Measurements from ENCODE around the gene AHNAK2. TPM values are rescaled to one million over a fixed set of nuclear protein-coding genes. Genes with fewer than 3 reads are reported as not detected.

Gene AHNAK2
- polyA plus RNA-seq, 4 donors, result 1.4 to 2.0 (median 1.8) TPM

DNA sequence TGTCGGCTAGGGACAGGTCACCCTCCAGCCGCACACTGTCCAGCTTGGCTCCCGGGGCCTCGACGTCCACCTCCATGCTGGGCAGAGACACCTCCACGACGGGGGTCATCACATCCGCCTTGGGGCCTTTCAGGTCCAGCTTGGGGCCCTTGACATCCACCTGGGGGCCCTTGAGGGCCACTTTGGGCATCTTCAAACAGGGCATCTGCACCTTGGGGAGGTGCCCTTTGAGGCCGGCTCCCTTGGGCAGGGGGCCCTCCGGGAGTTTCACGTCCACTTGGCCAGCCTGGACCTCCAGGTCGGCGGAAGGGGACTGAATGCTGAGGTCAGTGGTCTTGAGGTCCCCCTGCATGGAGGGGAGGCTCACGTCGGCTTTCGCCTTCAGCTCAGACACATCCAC lies 35.6 kb downstream of the AHNAK2 start:
- no peak for DNase-seq (ENCODE audit: low read depth in 4 of 4, low spot score in 2 of 4)

- no peak for DNase-seq (ENCODE audit: low read depth in 4 of 4, low spot score in 2 of 4)
Observed at GRCh38 chr14:104941508-104942365, 36.4 kb downstream of the AHNAK2 start.

DNA sequence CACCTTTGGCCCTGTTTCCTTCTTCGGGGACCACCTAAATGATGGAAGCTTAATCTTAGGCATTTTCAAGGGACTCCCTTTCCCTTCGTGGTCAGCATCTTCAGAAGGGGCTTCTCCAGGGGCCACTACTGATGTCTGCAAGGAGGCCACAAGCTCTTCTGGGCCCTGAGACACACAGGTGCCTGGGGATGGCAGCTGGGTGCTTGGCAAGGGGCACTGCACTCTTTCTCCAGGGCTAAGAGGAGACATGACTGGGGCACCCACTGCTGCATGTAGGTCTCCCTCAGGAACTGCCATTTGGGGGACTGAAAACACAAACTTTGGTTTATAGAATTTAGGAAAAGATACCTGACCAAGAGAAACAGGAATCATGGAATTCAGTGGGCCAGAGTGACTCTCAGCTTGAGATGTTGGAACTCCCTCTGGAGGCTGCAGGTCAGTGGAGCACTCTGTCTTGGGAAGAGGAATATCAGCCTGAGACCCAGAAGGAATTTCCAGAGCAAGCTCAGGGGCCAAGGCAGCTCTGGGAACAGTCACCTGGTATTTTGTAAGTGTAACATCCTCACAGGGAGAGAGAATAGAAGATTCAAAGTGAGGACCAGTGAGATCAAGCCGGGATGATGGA lies 37.5 kb downstream of the AHNAK2 start:
- DNase-seq (ENCODE audit: low read depth in 4 of 4, low spot score in 2 of 4), result no peak

- DNase-seq (ENCODE audit: low read depth in 4 of 4, low spot score in 2 of 4), result no peak
Observed at GRCh38 chr14:104939666-104940410, 38.3 kb downstream of the AHNAK2 start.

DNA sequence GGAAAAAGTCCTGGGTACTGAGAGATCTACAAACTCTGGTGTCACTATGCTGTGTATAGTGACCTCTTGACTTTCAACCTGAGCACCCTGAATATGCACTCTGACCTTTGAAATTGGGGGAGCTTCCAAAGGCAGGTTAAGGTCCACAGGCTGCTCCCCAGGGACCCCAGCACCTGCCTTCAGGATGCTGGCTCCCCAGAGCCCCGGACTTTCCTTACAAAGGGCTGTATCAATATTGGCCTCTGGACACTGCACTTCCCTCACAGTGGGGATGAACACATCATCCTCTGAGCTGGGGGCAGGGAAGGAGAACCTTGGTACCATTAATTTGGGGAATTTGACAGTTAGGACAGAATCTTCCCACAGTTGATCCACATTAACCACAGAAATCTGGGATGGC lies 39.2 kb downstream of the AHNAK2 start:
- DNase-seq (ENCODE audit: low read depth in 4 of 4, low spot score in 2 of 4), result no peak

- no peak for DNase-seq (ENCODE audit: low read depth in 4 of 4, low spot score in 2 of 4)
Observed at GRCh38 chr14:104938436-104938835, 39.7 kb downstream of the AHNAK2 start.

DNA sequence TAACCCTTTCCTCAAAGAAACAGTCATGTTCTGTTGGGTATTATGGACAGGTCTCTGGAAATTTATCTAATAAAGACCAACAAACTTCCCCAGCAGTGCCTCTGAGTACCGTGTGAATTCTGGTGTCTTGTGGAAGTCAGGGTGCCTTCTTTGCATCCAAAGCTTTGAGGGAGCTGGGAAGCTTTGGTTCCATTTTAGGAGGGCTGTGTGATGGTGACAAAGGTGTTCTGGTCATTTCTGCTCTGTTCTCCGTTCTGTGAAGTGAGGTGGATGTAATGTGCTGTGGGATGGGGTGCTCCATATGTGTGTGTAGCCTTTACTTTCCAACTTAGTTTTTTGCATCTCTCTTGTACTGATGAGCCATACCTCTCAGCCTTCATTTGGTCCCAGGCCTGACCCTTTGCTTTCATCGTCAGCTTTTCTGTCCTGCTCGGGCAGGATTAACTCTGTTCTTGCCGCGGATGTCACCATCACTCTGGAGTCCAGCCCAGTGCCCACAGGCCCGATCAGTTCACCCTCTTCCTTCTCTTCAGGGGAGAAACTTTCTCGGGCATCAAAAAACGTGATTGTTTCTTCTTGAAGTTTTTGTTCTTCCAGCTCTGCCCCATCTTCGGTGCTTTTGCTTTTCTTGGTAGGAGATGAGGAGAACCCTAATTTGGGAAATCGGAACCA lies 40.3 kb downstream of the AHNAK2 start:
- DNase-seq (ENCODE audit: low read depth in 4 of 4, low spot score in 2 of 4), result no peak

- no peak for DNase-seq (ENCODE audit: low read depth in 4 of 4, low spot score in 2 of 4)
Observed at GRCh38 chr14:104937161-104937560, 41.0 kb downstream of the AHNAK2 start.

GRCh38 chr14:104936361-104937155 lies 41.6 kb downstream of the AHNAK2 start:
- DNase-seq (ENCODE audit: low read depth in 4 of 4, low spot score in 2 of 4), result no peak

DNA sequence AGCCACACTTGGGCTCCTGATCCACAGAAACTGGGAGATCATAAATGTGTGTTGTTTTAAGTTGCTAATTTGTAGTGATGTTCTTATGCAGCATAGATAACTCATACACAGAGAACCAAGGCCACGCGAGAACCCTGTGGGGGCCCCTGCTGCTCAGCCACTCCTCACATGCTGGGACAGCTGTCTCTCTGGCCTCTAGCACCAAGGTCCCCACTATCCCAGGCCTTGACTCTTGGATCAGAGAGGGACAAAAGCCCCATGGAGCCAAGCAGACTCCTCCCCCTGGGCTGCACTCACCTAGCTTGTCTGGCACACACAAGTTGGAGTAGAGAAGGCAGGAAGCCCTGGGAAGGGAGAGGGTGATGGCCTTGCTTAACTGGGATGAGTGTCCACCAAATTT lies 42.2 kb downstream of the AHNAK2 start:
- DNase-seq (ENCODE audit: low read depth in 4 of 4, low spot score in 2 of 4), result no peak

- DNase-seq (ENCODE audit: low read depth in 4 of 4, low spot score in 2 of 4), result no peak
Observed at GRCh38 chr14:104935026-104935650, 43.0 kb downstream of the AHNAK2 start.

DNA sequence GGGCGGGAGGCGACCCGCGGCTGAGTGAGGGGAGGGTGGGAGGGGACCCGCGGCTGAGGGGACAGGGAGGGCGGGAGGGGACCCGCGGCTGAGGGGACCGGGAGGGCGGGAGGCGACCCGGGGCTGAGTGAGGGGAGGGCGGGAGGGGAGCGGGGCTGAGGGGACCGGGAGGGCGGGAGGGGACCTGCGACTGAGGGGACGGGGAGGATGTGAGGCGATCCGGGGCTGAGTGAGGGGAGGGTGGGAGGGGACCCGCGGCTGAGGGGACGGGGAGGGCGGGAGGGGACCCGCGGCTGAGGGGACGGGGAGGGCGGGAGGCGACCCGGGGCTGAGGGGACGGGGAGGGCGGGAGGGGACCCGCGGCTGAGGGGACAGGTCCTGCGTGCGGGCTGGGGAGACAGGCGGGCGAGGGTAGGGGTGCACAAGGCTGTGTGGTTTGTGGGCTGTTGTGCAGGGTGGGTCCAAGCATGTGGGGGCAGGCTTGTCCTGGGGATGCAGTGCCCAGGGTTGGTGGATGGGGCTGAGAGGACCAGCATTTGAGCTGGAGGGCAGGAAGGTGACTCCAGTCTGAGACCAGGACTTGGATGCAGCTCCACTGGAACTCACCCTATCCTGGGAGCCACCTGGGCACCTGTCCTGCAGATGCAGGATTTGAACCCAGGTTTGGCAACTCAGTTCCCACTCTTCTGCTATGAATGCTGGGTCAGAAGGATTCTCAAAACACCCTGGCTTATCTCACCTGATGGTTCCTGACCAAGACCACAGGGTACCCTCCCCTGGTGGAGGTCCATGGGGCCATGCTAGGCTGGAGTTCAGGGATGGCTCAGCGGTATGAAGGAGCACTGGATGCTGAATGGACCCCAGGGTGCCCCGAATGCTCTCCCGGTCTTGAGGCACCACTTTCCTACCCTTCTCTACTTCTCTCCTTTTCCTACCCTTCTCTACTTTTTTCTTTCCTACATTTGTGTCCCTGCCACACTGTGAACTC lies 44.1 kb downstream of the AHNAK2 start:
- DNase-seq (ENCODE audit: low read depth in 4 of 4, low spot score in 2 of 4), result no peak

GRCh38 chr14:104932676-104933631 lies 45.2 kb downstream of the AHNAK2 start:
- peak; percentile 41 to 78 (median 62) for DNase-seq (ENCODE audit: low read depth in 4 of 4, low spot score in 2 of 4)

DNA sequence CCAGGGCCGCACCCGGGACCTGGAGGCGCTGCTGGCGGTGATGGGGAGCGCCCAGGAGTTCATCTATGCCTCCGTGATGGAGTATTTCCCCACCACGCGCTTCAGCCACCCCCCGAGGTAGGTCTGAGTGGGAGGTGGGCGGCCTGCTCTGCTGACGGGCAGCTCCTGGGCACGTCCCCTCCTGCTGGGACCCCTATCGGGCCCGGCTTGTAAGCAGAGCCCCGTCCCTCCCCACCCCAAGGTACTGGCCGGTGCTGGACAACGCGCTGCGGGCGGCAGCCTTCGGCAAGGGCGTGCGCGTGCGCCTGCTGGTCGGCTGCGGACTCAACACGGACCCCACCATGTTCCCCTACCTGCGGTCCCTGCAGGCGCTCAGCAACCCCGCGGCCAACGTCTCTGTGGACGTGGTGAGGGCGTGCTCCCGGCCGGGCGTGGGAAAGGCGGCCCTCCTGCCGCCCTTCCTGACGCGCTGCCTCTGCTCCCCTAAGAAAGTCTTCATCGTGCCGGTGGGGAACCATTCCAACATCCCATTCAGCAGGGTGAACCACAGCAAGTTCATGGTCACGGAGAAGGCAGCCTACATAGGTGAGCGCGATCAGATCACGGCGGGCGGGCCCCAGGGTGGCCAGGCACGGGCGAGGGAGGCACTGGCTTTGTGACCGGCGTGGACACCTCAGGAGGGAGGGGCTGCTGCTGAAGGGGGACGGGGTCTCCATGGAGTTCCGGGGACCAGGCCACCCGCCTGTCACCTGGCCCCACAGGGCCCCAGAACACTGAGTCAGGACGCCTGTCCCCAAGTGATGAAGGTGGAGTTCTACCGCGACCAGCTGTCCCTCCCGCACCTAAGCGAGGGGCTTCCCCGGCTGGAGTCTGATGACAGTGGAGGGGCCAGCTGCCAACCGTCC lies 46.2 kb downstream of the AHNAK2 start:
- no peak for DNase-seq (ENCODE audit: low read depth in 4 of 4, low spot score in 2 of 4)

DNA sequence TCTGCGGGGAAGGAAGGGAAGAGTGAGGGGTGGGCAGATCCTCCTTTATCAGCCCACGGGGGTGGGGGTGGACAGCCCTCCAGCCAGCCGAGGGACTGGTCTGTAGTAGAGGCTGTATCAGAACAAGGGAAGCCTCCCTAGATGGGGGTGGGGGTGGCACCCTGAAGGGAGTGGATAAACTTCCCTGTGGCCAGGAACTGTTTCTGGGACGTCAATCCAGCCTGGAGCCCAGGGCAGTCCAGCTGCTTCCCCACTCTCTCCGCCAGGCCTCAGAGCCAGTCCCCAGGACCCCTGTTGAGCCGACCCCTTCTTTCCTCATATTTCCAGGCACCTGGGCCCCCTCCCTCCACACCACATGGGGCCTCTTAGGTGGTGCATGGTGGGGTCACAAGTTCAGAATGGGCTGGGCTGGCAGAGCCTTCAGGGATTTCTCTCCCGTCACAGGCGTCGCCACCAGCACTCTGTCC lies 46.8 kb downstream of the AHNAK2 start:
- DNase-seq (ENCODE audit: low read depth in 4 of 4, low spot score in 2 of 4), result no peak

Data from left renal cortex interstitium (tissue), 4 donors.